Left renal pelvis (tissue), 4 donors: Measurements from ENCODE around the gene OPRL1. TPM values are rescaled to one million over a fixed set of nuclear protein-coding genes. Genes with fewer than 3 reads are reported as not detected.

ENCODE experiments used
- DNase-seq, 4 donors: peaks; one replicate each; pipeline ENCODE4 v3.0.0-alpha.2; 2013; ENCODE audit warnings: low read depth in 4 of 4, low spot score in 3 of 4
- polyA plus RNA-seq, 4 donors: library from polyadenylated mRNA; unstranded; fragments of 120-200 nt; gene quantifications; one replicate each; pipeline ENCODE4 v1.2.1, GENCODE V29; 2013; ENCODE audit not compliant: insufficient read length in 4 of 4

OPRL1 gene
- polyA plus RNA-seq, 4 donors: 0.64 to 1.5 (median 1.2) TPM

DNA sequence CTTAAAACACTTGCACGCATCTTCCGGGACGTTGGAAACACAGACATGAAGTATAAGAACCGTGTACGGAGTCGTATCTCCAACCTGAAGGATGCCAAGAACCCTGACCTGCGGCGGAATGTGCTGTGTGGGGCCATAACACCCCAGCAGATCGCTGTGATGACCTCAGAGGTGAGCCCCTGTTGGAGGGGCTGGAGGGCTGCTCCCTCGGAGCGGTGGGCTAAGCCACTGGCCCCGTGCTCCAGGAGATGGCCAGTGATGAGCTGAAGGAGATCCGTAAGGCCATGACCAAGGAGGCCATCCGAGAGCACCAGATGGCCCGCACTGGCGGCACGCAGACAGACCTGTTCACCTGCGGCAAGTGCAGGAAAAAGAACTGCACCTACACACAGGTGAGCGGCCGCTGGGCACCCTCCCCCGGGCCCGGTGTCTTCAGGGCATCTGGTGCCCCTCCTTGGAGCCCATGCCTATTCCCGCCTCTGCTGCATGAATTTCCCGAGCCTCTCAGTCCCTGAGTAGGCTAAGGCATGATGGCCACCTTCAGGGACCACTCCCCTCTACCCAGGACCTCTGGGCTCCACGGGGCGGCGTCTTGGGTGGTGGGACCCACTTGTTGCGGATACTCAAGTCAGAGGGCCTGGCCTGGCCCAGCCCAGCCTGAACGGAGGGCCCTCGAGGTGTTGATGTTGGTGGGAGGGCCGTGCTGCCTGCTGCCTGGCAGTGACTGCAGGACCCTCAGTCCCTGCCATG lies 9.5 kb upstream of the OPRL1 start:
- no peak for DNase-seq

DNA sequence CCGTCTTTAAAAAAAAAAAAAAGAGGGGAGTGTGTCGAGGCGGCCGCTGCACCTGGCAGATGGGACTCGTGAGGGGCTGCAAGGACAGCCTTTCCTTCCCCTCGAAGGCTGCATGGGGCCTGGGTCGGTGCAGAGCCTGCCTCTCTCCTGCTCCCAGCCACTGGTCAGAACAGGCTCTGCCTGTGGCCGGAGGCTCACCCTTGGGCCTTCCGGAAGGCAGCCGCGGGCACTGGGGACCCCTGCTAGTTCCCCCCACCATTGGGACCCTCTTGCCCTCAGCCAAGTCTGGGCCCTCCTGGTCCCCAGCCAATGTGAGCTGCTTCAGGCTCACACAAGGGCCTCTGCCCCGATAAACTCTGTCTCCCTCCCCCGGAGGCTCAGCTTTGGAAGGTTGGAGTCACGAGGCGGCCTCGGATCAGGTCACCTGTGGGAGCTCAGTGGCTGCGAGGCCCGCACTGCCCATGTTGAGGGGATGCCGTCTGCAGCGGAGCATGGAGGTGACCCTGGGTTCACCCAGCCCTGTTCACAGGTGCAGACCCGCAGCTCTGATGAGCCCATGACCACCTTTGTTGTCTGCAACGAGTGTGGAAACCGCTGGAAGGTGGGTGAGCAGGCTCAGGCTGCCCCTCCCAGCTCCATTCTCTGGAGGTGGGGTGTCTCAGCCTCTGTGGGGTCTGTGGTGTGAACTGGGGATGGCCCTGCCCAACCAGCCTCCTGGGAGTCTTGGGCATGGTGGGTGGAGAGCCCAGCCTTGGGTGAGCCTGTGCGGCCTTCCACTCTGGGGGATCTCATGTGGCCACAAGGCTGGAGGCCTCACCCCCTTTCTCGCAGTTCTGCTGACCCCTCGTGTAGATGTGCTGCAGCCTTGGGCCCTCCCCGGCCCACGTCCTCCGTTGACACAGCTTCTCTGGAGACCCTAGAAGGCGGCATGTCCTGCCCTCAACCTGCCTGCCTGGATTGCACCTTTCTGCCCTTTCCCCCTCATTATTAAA lies 8.2 kb upstream of the OPRL1 start:
- DNase-seq: no peak

DNA sequence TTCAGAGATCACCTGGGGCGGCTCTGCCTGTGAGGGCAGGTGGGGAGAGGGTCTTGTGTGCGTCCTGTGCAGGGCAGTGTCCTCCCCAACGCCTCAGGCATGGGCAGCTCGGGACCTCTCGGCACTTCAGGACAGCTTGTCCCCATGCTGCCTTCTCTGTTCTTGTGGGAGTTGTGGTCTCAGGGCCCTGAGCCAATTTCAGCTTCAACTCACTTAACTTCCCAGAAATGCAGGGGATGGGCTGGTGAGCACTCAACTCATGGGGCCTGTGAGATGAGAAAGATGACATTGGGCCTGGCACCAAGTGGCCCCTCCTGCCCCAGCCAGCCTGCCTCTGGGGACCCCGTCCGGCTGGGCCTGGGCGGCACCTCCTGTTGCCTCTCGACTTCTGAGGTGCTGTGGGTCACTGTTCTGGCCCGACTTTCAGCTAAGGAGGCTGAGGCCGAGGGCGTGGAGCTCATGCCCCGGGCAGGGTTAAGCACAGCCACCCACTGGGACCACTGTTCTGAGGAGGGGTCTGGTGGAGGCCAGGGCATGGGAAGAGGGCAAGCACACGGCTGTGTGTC lies 7.3 kb upstream of the OPRL1 start:
- no peak for DNase-seq

GRCh38 chr20:64073476-64074183 lies 6.3 kb upstream of the OPRL1 start:
- no peak for DNase-seq

DNA sequence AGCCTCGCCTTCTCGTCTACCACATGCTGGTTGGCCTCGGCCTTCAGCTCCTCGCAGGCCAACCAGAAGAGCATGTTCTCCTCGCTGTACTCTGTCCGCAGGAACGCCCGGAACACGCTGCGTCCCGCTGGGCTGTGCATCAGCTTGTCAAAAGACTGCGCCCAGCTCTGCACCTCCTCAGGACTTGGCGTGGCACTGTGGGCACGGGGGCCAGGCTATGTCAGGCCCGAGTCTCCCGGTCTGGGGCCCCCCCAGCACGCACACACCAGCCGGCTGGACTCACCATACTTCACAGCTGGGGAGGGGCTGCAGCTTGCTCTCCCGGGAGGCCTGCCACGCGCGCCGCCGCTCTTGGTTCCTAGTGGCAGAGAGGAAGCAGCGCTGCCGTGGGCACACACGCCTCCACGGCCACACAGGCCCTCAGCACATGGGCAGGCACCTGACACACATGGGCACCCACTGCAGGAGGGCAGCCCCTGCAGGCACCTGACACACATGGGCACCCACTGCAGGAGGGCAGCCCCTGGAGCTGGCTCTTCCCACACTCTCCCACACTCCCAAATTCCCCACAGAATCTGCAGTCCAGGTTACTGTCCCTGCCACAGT lies 5.6 kb upstream of the OPRL1 start:
- DNase-seq: no peak

DNA sequence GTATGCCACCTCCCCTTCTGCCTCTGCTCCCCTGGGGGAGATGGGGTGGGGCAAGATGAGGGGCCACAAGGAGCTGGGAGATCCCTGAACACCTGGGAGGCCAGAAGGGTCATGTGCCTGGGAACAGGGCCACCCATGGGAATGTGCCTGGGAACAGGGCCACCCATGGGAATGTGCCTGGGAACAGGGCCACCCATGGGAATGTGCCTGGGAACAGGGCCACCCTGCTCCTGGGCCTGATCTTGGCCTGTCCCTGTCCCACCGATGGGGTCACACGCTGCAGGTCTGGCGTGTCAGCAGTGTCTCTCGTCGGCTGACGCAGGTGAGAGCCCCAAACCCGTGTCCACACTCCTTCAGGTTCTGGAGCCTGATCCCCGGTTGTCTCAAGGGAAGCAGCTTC lies 4.9 kb upstream of the OPRL1 start:
- no peak for DNase-seq

GRCh38 chr20:64075556-64075955 lies 4.3 kb upstream of the OPRL1 start:
- DNase-seq: no peak

- no peak for DNase-seq
Observed at GRCh38 chr20:64076061-64076997, 3.6 kb upstream of the OPRL1 start.

GRCh38 chr20:64077094-64077493 lies 2.8 kb upstream of the OPRL1 start:
- no peak for DNase-seq

- DNase-seq: no peak
Observed at GRCh38 chr20:64077541-64077875, 2.4 kb upstream of the OPRL1 start.

- no peak for DNase-seq
Observed at GRCh38 chr20:64077876-64078551, 1.9 kb upstream of the OPRL1 start.

DNA sequence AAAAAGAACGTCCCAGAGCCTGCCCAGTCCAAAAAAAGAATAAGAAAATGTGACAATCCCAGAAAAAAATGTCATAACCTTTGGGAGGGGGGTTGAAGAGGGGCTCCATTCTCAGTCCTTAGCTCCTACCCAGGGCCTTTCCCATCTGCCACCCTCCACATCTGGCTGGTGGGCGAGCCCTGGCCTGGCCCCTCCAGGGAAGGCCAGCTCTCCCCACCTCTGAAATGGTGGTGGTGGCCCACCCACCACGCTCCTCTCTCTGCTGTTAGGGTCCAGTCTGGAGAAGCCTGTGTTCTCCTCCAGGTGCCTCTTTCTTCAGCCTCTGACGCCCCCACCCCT lies 979 bp upstream of the OPRL1 start:
- DNase-seq: no peak

DNA sequence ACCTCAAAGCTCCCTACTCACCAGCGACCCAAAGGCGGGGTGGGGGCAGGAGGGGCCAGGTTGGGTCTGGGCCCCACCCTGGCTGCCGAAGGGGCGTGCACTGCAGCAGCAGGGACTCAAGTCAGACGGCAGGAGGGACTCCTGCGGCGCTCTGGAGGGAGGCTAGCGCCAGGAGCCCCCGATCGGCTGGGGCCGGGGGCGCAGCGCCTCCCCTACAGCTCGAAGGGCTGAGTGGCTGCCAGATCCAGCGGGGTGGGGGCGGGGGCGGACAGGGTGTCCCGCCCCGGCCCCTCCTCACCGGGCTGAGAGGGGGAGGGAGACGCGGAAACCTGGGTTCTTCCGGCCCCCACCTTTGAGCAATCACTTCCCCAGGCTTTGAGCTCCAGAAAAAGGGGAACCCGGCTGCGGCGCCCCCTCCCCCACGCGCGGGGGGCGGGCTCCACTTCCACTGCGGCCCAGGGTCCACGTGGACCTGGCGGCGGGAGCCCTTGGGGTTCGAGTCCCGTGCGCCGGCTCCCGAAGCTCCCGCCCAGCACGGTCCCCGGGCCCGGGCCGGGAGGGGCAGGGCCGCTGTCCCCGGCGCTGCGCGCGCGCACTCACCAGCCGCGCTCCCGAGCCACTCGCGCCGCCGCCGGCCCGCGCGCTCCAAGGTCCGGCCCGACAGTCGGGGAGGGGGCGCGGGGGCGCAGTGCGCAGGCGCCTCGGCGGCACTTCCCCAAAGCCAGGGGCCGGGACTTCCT lies 439 bp upstream of the OPRL1 start, which contains the start of gene RGS19:
Gene RGS19, minus strand, starts transcription at position 246 of the 740 bp plus-strand sequence. CDS start 2,632 bp downstream, outside the sequence.
- no peak for DNase-seq

DNA sequence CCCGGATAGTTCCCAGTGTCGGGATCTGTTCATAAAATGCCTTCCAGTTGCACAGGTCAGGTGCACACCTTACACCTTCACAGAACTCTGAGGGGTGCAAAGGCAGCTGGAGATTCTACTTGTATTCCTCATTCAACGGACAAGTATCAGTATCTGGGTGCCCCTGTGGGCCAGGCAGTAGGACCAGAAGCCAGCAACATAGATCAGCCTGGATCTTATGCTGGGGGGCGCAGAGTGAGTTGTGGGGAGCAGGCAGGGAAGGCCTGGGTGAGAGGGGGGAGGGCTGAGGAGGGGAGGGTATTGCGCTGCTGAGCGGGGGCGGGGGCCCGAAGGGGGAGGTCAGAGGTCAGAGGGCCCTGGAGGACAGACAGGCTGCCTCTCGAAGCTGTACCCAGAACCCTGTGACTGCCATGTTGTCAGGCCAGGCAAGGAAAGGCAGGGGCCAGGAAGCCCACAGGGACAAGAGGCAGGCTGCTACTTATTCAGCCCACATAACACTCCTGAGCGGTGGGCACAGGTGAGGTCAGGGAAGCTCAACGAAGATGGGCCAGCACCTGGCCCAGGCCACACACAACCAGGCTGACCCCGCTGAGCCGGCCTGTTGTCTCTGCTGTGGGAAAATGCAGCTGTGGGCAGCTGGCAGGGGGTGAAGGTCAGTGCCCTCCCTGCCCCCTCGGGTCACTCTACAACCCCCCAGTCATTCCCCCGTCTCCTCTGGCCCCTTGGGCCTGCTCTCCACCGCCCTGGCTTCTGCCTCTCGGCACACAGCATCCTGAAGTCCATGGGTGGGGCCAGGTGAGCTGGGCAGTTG lies 1.1 kb downstream of the OPRL1 start:
- no peak for DNase-seq

DNA sequence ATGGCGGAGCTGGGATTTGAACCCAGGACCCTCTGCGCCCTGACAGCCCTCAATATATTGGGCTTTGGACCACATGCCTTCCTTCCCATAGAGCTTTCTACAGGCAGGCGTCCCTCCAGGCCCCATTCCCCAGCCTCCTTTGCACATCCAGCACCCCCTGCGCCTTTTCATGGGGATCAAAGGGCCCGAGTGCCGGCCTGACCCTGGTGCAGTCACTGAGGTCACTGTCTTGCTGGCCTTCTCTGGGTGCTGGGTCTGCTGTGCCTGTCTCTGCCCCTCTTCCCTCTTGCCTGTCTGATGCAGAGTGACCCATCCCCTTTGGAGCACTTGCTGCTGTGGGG lies 1.7 kb downstream of the OPRL1 start:
- DNase-seq: no peak

- no peak for DNase-seq
Observed at GRCh38 chr20:64082126-64082731, 2.3 kb downstream of the OPRL1 start.

DNA sequence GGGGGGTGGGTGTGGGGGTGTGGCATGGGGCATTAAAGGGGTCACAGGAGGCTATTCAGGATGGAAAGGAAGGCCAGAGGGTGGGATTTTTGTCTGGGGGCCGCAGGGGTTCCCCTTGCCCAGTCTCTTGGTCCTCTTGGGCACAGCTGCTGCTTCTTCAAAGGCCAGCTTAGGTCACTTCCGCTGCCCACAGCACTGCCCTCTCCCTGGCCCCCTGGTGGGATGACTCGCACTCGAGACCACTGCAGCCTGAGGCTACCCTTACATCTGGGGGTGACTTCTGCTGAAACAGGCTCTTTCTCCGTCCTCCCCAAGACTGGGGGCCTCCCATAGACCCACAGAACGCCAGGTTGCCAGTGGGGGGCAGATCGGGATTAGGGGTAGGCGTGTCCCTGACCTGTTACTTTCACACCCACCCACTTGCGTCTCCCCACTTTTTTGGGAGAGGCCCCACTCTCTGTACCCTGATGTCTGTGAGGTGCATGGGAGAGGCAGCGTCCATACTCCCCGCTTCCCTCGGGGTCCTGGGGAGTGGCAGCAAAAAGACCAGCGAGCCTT lies 3.0 kb downstream of the OPRL1 start:
- DNase-seq: no peak
